Measurements from ENCODE around the gene KLRD1.

GRCh38 chr12:10304161-10304574 lies 3.5 kb upstream of the KLRD1 start:
- TF ChIP-seq POLR2AphosphoS5 (IDR thresholded peaks at IDR 0.05) (no peak), CTCF (IDR thresholded peaks at IDR 0.05) (no peak), EP300 (IDR thresholded peaks at IDR 0.05; ENCODE audit: low read depth) (no peak), POLR2A (IDR thresholded peaks at IDR 0.05) (no peak)

Data from transverse colon (tissue), 4 donors.